ENCODE measurements around the gene P3H1. TPM values are rescaled to one million over a fixed set of nuclear protein-coding genes. Genes with fewer than 3 reads are reported as not detected.
"Not testable (repeated sequence)": the region's sequence is repeated elsewhere in the genome, so short reads cannot be mapped to it uniquely, and the experiment has no call there.

The P3H1 gene
- total RNA-seq, 1 donor: 75.2 TPM

GRCh38 chr1:42730002-42730401 lies 36.8 kb downstream of the P3H1 start:
- DNase-seq (ENCODE audit: low read depth): no peak
- H3K4me3 ChIP-seq (ENCODE audit: low read depth, low read length): no peak overlapping the region
- no peak for TF ChIP-seq CTCF (IDR thresholded peaks at IDR 0.05; ENCODE audit: insufficient read depth, low read length)

- DNase-seq (ENCODE audit: low read depth); H3K4me3 ChIP-seq (ENCODE audit: low read depth, low read length): not testable (repeated sequence)
Measured at GRCh38 chr1:42725820-42726219, 41.0 kb downstream of the P3H1 start.

- no peak overlapping the region for H3K4me3 ChIP-seq (ENCODE audit: low read depth, low read length)
- DNase-seq (ENCODE audit: low read depth): no peak
- no peak for TF ChIP-seq CTCF (IDR thresholded peaks at IDR 0.05; ENCODE audit: insufficient read depth, low read length)
Measured at GRCh38 chr1:42723511-42723910, 43.3 kb downstream of the P3H1 start.

GRCh38 chr1:42722403-42722802 lies 44.4 kb downstream of the P3H1 start:
- not testable (repeated sequence) for H3K4me3 ChIP-seq (ENCODE audit: low read depth, low read length); DNase-seq (ENCODE audit: low read depth)

- no peak overlapping the region for H3K4me3 ChIP-seq (ENCODE audit: low read depth, low read length)
- no peak for TF ChIP-seq CTCF (IDR thresholded peaks at IDR 0.05; ENCODE audit: insufficient read depth, low read length)
- DNase-seq (ENCODE audit: low read depth): no peak
Measured at GRCh38 chr1:42721926-42722325, 44.9 kb downstream of the P3H1 start.

- TF ChIP-seq CTCF (IDR thresholded peaks at IDR 0.05; ENCODE audit: insufficient read depth, low read length): no peak
- DNase-seq (ENCODE audit: low read depth): no peak
- H3K4me3 ChIP-seq (ENCODE audit: low read depth, low read length): no peak overlapping the region
Measured at GRCh38 chr1:42720868-42721267, 46.0 kb downstream of the P3H1 start.

GRCh38 chr1:42714441-42714840 lies 52.4 kb downstream of the P3H1 start:
- not testable (repeated sequence) for H3K4me3 ChIP-seq (ENCODE audit: low read depth, low read length); DNase-seq (ENCODE audit: low read depth)

GRCh38 chr1:42713293-42713692 lies 53.5 kb downstream of the P3H1 start:
- DNase-seq (ENCODE audit: low read depth): no peak
- no peak for TF ChIP-seq CTCF (IDR thresholded peaks at IDR 0.05; ENCODE audit: insufficient read depth, low read length)
- no peak overlapping the region for H3K4me3 ChIP-seq (ENCODE audit: low read depth, low read length)

- DNase-seq (ENCODE audit: low read depth); H3K4me3 ChIP-seq (ENCODE audit: low read depth, low read length): not testable (repeated sequence)
Measured at GRCh38 chr1:42712808-42713207, 54.0 kb downstream of the P3H1 start.

All from fibroblast of the aortic adventitia (primary cell).